Vagina (tissue), 2 donors: ENCODE results near the gene DYSF.

Experiments
- CTCF ChIP-seq, 3 experiments: fragments of 450-650 bp in 2 of 3; fragments of 200-600 bp in 1 of 3; sonication (generic) in 1 of 3; IDR thresholded peaks; one replicate each; pipeline ENCODE4 v1.5.1; 2017 to 2019; ENCODE audit warnings: antibody characterized with exemption in 3 of 3, mild to moderate bottlenecking in 2 of 3, moderate library complexity in 2 of 3
- POLR2A ChIP-seq, 2 donors: fragments of 450-650 bp; IDR thresholded peaks; one replicate each; pipeline ENCODE4 v1.6.1; 2017; ENCODE audit warnings: antibody characterized with exemption in 2 of 2, mild to moderate bottlenecking in 2 of 2, moderate library complexity in 2 of 2
- POLR2AphosphoS5 ChIP-seq, 2 donors: sonication (generic); formaldehyde crosslinking; IDR thresholded peaks; one replicate each; pipeline ENCODE4 v1.9.0; 2017; ENCODE audit warnings: antibody characterized with exemption in 2 of 2, mild to moderate bottlenecking in 2 of 2, low read depth in 1 of 2; ENCODE audit not compliant: insufficient read depth in 1 of 2

- TF ChIP-seq CTCF (IDR thresholded peaks at IDR 0.05) (no peak), POLR2A (IDR thresholded peaks at IDR 0.05) (no peak), POLR2AphosphoS5 (IDR thresholded peaks at IDR 0.05; ENCODE audit: insufficient read depth in 1 of 2, low read depth in 1 of 2) (no peak)
Measured at GRCh38 chr2:71428472-71429383, 24.6 kb upstream of the DYSF start.
